Esophagus muscularis mucosa (tissue), 3 donors: ENCODE results near the gene CLEC19A.

Experiments used
- CTCF ChIP-seq, 3 experiments: fragments of 200-600 bp in 2 of 3; fragments of 450-650 bp in 1 of 3; sonication (generic) in 2 of 3; IDR thresholded peaks; one replicate each; pipeline ENCODE4 v1.5.1; 2017 to 2019; ENCODE audit warnings: antibody characterized with exemption in 3 of 3, mild to moderate bottlenecking in 2 of 3, moderate library complexity in 1 of 3
- POLR2A ChIP-seq: fragments of 450-650 bp; IDR thresholded peaks from one replicate; pipeline ENCODE4 v1.6.1; 2017; ENCODE audit warnings: antibody characterized with exemption, moderate library complexity, mild to moderate bottlenecking, low read depth
- POLR2AphosphoS5 ChIP-seq, 2 donors: sonication (generic); formaldehyde crosslinking; IDR thresholded peaks; one replicate each; pipeline ENCODE4 v1.6.1; 2017; ENCODE audit warnings: antibody characterized with exemption in 2 of 2

- TF ChIP-seq CTCF (IDR thresholded peaks at IDR 0.05) (no peak), POLR2A (no peak), POLR2AphosphoS5 (IDR thresholded peaks at IDR 0.05) (no peak)
Observed at GRCh38 chr16:19288872-19289799, 3.6 kb downstream of the CLEC19A start.
